ENCODE data around the gene ARL6IP4.
A peak's percentile ranks its signal among the peaks of the same experiment; 100 is the strongest.

Gene ARL6IP4

DNA sequence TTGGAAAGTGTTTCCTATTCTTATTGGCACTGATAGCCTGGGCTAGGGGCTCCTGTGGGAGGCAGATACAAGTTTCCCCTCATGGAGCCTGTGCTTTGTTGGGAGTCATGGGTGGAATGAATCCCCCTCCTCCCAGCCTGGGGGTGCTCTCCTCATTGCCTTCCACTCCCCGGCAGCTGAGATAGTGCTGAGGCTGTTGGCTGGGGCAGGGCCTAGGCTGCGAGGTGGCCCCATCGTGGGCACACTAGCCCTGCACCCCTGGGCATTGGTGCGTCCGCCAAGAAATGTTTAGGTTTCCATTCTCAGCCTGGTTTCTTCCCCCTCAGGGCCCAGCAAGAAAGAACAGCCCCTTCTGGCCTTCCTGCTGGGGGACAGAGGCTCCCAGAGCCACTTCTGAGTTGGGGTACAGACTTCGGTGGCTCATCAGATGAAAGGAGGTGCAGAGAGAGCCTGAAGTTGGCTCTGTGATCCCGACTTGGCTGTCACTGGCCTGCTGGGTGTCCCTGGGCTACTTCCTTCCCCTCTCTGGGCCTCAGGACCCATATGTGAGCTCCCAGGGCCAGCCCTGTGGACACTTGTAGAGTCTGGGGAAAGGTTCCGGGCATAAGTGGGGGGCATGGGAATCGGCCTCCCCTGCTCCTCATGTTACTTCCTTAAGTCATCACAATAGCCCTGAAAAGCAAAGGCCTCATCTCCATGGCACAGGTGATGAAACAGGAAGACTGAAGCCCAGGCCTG lies 2.7 kb upstream of the ARL6IP4 start:
- Histone ChIP-seq H3K9me3 (no peaks in the 10 kb centered on the region), H3K27me3 (no peaks in the 10 kb centered on the region), H3K4me1 (peaks cover 8 to 76% (median 66%) of the 10 kb centered on the region in 4 donors), H3K4me3 (no peak overlapping the region), H3K27ac (no peak overlapping the region), H3K36me3 (peaks cover 0 to 31% (median 12%) of the 10 kb centered on the region in 3 donors)
- TF ChIP-seq, protein P1, sequence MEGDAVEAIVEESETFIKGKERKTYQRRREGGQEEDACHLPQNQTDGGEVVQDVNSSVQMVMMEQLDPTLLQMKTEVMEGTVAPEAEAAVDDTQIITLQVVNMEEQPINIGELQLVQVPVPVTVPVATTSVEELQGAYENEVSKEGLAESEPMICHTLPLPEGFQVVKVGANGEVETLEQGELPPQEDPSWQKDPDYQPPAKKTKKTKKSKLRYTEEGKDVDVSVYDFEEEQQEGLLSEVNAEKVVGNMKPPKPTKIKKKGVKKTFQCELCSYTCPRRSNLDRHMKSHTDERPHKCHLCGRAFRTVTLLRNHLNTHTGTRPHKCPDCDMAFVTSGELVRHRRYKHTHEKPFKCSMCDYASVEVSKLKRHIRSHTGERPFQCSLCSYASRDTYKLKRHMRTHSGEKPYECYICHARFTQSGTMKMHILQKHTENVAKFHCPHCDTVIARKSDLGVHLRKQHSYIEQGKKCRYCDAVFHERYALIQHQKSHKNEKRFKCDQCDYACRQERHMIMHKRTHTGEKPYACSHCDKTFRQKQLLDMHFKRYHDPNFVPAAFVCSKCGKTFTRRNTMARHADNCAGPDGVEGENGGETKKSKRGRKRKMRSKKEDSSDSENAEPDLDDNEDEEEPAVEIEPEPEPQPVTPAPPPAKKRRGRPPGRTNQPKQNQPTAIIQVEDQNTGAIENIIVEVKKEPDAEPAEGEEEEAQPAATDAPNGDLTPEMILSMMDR (IDR thresholded peaks at IDR 0.05) = no peak
- DNase-seq = no peak
- intact Hi-C loops (cut with DNase I; ENCODE audit: low total_unique reads) = no loop called here

DNA sequence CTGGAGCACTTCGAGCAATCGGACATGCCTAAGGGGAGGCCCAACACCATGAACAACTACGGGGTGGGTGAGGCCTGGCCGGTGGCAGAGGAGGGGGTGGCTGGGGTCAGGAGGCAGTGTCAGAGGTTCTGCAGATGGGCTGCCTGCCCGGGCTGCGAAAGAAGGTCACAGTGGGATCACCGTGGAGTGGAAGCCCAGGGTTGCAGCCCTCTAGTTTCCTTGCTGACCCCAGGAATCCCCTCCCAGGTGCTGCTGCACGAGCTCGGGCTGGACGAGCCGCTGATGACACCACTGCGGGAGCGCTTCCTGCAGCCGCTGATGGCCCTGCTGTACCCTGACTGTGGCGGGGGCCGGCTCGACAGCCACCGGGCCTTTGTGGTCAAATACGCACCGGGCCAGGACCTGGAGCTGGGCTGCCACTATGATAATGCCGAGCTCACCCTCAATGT lies 1.9 kb upstream of the ARL6IP4 start:
- TF ChIP-seq, protein P1 (IDR thresholded peaks at IDR 0.05) = no peak
- Histone ChIP-seq H3K4me1 (peaks cover 11 to 83% (median 73%) of the 10 kb centered on the region in 4 donors), H3K27ac (no peak overlapping the region), H3K36me3 (peaks cover 0 to 36% (median 16%) of the 10 kb centered on the region in 3 donors), H3K4me3 (no peak overlapping the region), H3K27me3 (no peaks in the 10 kb centered on the region), H3K9me3 (no peaks in the 10 kb centered on the region)
- DNase-seq = peak in 1 of 2 donors; percentile 62
- intact Hi-C loops (cut with DNase I; ENCODE audit: low total_unique reads) = no loop called here

DNA sequence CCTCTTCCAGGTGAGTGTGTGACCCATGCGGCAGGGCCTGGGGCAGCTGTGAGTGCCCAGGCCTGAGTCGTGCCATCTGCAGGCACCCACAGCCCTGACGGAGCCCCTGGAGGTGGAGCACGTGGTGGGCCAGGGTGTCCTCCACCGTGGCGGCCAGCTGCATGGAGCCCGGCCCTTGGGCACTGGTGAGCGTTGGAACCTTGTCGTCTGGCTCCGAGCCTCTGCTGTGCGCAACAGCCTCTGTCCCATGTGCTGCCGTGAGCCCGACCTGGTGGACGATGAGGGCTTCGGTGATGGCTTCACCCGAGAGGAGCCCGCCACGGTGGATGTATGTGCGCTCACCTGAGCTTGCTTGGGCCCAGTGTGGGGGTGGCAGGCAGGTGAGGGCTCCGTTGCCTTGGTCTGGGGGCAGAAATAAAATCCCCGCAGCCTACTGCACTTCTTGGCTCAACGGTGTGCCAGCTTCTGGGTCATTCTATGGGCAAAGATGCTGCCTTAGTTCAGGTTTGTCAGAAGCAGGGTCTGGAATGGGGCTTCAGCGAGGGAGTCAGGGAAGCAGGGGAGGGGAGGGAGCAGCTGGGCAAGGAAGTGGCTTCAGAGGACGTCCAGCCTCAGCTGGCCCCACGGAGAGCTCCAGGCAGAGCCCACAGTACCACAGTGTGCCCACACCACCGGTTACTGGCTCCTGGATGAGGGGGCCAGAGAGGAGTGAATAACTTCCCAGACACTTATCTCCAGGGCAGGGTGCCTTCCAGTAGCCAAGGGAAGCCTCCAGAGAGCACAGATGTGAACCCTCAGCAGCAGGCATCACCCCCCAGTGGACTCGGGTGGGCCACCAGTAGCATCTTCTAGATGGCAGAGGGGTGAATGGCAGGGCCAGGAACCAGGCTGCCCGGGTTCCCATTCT lies 1.2 kb upstream of the ARL6IP4 start:
- H3K4me3 ChIP-seq = peak overlapping the region; percentile 78 to 100
- TF ChIP-seq, protein P1 (IDR thresholded peaks at IDR 0.05) = no peak
- no peaks in the 10 kb centered on the region for H3K9me3 ChIP-seq
- H3K4me1 ChIP-seq = peaks cover 11 to 84% (median 74%) of the 10 kb centered on the region in 4 donors
- H3K27ac ChIP-seq = peak overlapping the region; percentile 96 to 98
- peaks cover 0 to 36% (median 16%) of the 10 kb centered on the region in 3 donors for H3K36me3 ChIP-seq
- intact Hi-C loops (cut with DNase I; ENCODE audit: low total_unique reads) = no loop called here
- DNase-seq = peak in 1 of 2 donors; percentile 64
- H3K27me3 ChIP-seq = no peaks in the 10 kb centered on the region

DNA sequence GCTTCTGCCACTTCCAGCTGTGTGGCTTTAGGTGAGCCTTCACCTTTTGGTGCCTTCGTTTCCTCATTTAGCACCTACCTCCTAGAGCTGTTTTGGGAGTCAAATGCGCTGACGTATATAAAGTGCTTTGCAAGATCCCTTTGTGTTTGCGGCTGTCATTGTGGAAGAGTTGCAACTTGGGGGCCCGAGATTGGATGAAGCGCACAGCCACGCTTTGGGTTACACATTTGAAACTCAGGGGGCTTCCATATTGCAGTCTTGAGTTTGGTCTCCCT lies 636 bp upstream of the ARL6IP4 start:
- H3K27ac ChIP-seq = peak overlapping the region; percentile 96 to 98
- no peak for DNase-seq
- peak overlapping the region; percentile 78 to 100 for H3K4me3 ChIP-seq
- TF ChIP-seq, protein P1 (IDR thresholded peaks at IDR 0.05) = no peak
- intact Hi-C loops (cut with DNase I; ENCODE audit: low total_unique reads) = loop anchor here (10.0 kb wide), 1 partner anchor 165 kb away; no protein-coding TSS in a partner anchor
- no peaks in the 10 kb centered on the region for H3K27me3 ChIP-seq
- H3K36me3 ChIP-seq = peaks cover 0 to 36% (median 16%) of the 10 kb centered on the region in 3 donors
- peaks cover 11 to 90% (median 80%) of the 10 kb centered on the region in 4 donors for H3K4me1 ChIP-seq
- no peaks in the 10 kb centered on the region for H3K9me3 ChIP-seq

DNA sequence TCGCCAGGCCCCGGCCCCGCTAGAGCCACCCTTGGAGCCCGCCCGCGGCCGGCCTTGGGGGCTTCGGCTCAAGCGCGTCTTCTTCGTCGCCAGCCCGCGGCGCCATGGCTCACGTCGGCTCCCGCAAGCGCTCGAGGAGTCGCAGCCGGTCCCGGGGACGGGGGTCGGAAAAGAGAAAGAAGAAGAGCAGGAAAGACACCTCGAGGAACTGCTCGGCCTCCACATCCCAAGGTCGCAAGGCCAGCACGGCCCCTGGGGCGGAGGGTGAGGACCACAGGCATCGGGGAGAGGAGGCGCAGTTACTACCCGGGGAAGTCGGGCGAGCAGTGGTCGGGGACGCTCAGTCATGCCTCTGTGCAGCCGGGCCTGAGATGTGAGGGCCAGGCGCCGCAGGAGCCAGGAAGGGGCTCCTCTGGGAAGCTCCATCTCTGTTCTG lies 573 bp downstream of the ARL6IP4 start:
- H3K4me3 ChIP-seq = peak overlapping the region; percentile 78 to 100
- H3K36me3 ChIP-seq = peaks cover 0 to 41% (median 16%) of the 10 kb centered on the region in 3 donors
- H3K4me1 ChIP-seq = peaks cover 11 to 89% (median 82%) of the 10 kb centered on the region in 4 donors
- no peaks in the 10 kb centered on the region for H3K9me3 ChIP-seq
- no peaks in the 10 kb centered on the region for H3K27me3 ChIP-seq
- TF ChIP-seq, protein P1 (IDR thresholded peaks at IDR 0.05) = no peak
- DNase-seq = no peak
- intact Hi-C loops (cut with DNase I; ENCODE audit: low total_unique reads) = loop anchor here (10.0 kb wide), 1 partner anchor 164 kb away; no protein-coding TSS in a partner anchor
- H3K27ac ChIP-seq = peak overlapping the region; percentile 96 to 98

All from tibial artery (tissue), 4 donors.